ENCODE data around the gene MAVS.
"Not testable (repeated sequence)": the region's sequence is repeated elsewhere in the genome, so short reads cannot be mapped to it uniquely, and the experiment has no call there.

MAVS gene

GRCh38 chr20:3873507-3873906, 26.9 kb downstream of the MAVS start:
- no peak overlapping the region for H3K4me3 ChIP-seq (ENCODE audit: low read depth, low read length)
- DNase-seq (ENCODE audit: low read depth) = no peak
- no peak for TF ChIP-seq CTCF (IDR thresholded peaks at IDR 0.05; ENCODE audit: low read depth, low read length)
- no peak for TF ChIP-seq MYC (IDR thresholded peaks at IDR 0.05; ENCODE audit: low read depth, low read length)
- no peak for TF ChIP-seq MAX (IDR thresholded peaks at IDR 0.05; ENCODE audit: low read depth, low read length)
- TF ChIP-seq POLR2A (IDR thresholded peaks at IDR 0.05; ENCODE audit: extremely low read depth, insufficient read length) = no peak

- no peak overlapping the region for H3K4me3 ChIP-seq (ENCODE audit: low read depth, low read length)
- no peak for TF ChIP-seq MAX (IDR thresholded peaks at IDR 0.05; ENCODE audit: low read depth, low read length)
- TF ChIP-seq CTCF (IDR thresholded peaks at IDR 0.05; ENCODE audit: low read depth, low read length) = no peak
- TF ChIP-seq MYC (IDR thresholded peaks at IDR 0.05; ENCODE audit: low read depth, low read length) = no peak
- no peak for TF ChIP-seq POLR2A (IDR thresholded peaks at IDR 0.05; ENCODE audit: extremely low read depth, insufficient read length)
- DNase-seq (ENCODE audit: low read depth) = no peak
Measured at GRCh38 chr20:3874194-3874844, 27.7 kb downstream of the MAVS start.

- no peak overlapping the region for H3K4me3 ChIP-seq (ENCODE audit: low read depth, low read length)
- TF ChIP-seq MAX (IDR thresholded peaks at IDR 0.05; ENCODE audit: low read depth, low read length) (no peak), POLR2A (IDR thresholded peaks at IDR 0.05; ENCODE audit: extremely low read depth, insufficient read length) (no peak), CTCF (IDR thresholded peaks at IDR 0.05; ENCODE audit: low read depth, low read length) (no peak), MYC (IDR thresholded peaks at IDR 0.05; ENCODE audit: low read depth, low read length) (no peak)
Measured at GRCh38 chr20:3875378-3875974, 28.8 kb downstream of the MAVS start.

GRCh38 chr20:3876000-3876399, 29.4 kb downstream of the MAVS start:
- TF ChIP-seq CTCF (IDR thresholded peaks at IDR 0.05; ENCODE audit: low read depth, low read length) (no peak), POLR2A (IDR thresholded peaks at IDR 0.05; ENCODE audit: extremely low read depth, insufficient read length) (no peak), MYC (IDR thresholded peaks at IDR 0.05; ENCODE audit: low read depth, low read length) (no peak), MAX (IDR thresholded peaks at IDR 0.05; ENCODE audit: low read depth, low read length) (no peak)
- no peak overlapping the region for H3K4me3 ChIP-seq (ENCODE audit: low read depth, low read length)
- no peak for DNase-seq (ENCODE audit: low read depth)

More at GRCh38 chr20:3875378-3875974, 28.8 kb downstream of the MAVS start:
- no peak for DNase-seq (ENCODE audit: low read depth)

- DNase-seq (ENCODE audit: low read depth) = no peak
- no peak overlapping the region for H3K4me3 ChIP-seq (ENCODE audit: low read depth, low read length)
Measured at GRCh38 chr20:3876676-3877075, 30.0 kb downstream of the MAVS start.

GRCh38 chr20:3878921-3879274, 32.3 kb downstream of the MAVS start:
- DNase-seq (ENCODE audit: low read depth); H3K4me3 ChIP-seq (ENCODE audit: low read depth, low read length): not testable (repeated sequence)

More at GRCh38 chr20:3876676-3877075, 30.0 kb downstream of the MAVS start:
- TF ChIP-seq CTCF (IDR thresholded peaks at IDR 0.05; ENCODE audit: low read depth, low read length) = no peak
- no peak for TF ChIP-seq MAX (IDR thresholded peaks at IDR 0.05; ENCODE audit: low read depth, low read length)
- TF ChIP-seq MYC (IDR thresholded peaks at IDR 0.05; ENCODE audit: low read depth, low read length) = no peak
- TF ChIP-seq POLR2A (IDR thresholded peaks at IDR 0.05; ENCODE audit: extremely low read depth, insufficient read length) = no peak
